Stimulated activated CD4-positive, alpha-beta T cell treated with anti-CD3 and anti-CD28 coated beads, Interleukin-1b, Interleukin-23, amount 100 ng/mL, for 4 hours (primary cell): Measurements from ENCODE around the gene MAP2K5.

Experiments used
- DNase-seq, 2 donors: peaks; one replicate each; pipeline ENCODE4 v3.0.0-alpha.2; 2020; ENCODE audit warnings: low read depth in 2 of 2

MAP2K5 gene

DNA sequence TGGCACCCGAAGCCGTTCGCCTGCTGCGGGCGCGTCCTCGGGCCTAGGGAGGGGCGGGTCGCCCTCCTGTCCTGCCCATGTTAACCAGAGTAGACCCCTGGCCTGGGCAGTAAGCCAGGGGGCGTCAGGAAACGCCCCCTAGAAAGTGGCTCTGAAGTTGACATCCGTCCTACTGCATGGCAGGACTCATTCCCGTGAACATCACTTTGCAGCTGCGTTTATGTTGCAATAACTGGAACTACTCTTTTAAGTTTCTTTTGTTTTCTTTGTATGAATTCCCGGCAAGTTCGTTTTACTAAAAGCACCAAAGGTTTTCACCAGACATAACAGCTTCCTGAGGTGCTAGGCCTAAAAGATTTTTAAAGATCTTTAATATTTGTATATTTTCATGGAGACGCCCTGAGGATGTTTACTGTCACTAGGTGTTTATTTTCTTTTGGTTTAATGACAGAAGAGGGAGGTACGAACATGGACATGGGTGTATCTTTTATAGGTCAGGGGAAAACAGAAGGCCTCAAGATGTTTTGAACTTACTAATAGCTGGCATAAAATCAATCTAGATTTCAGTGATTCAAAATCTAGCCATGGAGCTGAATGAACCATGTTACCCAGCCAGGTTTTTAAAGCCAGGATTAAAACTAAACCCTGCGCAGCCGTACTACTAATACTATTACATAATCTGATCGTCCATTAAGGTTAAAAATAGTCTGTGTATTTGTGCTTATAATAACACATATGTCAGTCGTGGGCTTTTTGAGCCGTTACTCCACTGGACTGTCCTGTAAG lies 20.5 kb upstream of the MAP2K5 start:
- DNase-seq, result no peak

DNA sequence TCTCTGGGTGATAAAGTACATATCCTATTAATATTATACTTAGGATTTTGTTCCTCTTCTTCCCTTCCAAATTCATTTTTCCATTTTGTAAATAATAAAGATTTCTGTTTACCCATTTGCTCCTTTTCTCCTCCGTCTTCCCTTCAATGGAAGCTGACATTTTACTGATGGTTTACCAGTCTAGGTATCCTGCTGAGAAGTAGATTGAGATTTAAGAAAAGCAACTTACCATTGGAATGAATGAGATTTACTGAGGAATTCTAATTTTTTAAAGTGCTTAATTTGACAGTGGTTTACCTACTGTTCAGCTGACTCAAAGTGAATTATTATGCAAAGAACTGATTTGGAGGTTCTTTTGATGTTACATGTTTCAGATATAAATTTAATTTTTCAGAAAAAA lies 19.2 kb upstream of the MAP2K5 start:
- no peak for DNase-seq

- no peak for DNase-seq
Observed at GRCh38 chr15:67524235-67524634, 18.3 kb upstream of the MAP2K5 start.

- DNase-seq, result no peak
Observed at GRCh38 chr15:67528513-67528912, 14.0 kb upstream of the MAP2K5 start.

GRCh38 chr15:67531379-67531914 lies 11.1 kb upstream of the MAP2K5 start:
- no peak for DNase-seq

GRCh38 chr15:67533873-67534272 lies 8.6 kb upstream of the MAP2K5 start:
- DNase-seq, result no peak

DNA sequence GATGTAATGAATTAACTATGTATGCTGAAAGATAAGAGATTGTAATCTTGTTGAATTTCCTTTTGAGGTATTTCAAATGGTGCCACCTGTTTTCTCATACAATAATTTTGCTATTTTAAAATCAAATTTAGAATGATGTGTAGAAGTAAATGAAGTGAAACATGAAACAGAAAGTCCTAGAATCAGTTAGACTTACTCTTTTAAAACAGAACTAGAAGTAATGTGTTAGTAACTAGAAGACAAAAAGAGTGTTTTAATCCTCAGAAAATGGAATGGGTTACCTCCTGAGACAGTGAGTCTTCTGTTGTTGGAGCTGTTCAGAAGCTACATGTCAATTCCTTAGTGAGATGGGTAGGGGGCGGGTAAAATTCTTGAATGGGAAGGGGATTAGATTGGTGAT lies 8.1 kb upstream of the MAP2K5 start:
- DNase-seq, result no peak

- DNase-seq, result no peak
Observed at GRCh38 chr15:67537771-67538170, 4.7 kb upstream of the MAP2K5 start.

- DNase-seq, result no peak
Observed at GRCh38 chr15:67543348-67543718, 830 bp downstream of the MAP2K5 start.

GRCh38 chr15:67544475-67544874 lies 2.0 kb downstream of the MAP2K5 start:
- DNase-seq, result no peak

DNA sequence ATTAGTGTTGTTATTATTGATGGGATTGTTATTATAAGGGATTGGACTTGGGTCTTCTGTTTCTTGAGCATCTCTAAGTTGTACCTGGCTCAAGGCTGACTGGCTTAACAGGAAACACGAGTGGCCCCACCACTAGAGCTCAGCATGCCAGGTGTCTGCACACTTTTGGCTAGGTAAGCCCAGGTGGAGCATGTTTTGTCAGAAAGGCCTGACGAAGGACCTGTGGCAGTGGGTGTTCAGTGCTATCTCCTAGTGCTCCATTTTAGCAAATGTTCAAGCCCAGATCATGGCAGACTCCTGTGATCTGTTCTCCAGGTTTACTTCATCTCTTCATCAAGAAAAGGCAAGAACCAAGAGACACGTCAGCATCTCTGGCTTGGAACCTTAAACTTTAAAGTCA lies 3.4 kb downstream of the MAP2K5 start:
- no peak for DNase-seq

DNA sequence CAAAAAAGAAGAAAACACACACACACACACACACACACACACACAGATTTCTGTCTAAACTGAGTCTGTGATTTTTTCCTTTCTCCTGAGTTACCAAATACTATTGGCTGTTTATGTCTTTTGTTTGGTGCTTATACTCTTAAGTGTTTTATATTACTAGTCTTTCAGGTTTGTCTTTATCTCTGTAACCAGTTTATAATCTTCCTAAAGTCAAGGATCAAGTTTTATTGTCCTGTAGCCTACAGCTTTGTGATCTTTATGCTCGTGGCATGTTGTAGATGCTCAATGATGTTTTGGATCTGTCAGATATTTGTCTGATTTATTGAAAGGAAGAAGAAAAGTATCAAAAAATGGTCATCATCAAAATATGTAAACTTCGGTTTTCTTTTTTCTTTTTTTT lies 4.6 kb downstream of the MAP2K5 start:
- no peak for DNase-seq

DNA sequence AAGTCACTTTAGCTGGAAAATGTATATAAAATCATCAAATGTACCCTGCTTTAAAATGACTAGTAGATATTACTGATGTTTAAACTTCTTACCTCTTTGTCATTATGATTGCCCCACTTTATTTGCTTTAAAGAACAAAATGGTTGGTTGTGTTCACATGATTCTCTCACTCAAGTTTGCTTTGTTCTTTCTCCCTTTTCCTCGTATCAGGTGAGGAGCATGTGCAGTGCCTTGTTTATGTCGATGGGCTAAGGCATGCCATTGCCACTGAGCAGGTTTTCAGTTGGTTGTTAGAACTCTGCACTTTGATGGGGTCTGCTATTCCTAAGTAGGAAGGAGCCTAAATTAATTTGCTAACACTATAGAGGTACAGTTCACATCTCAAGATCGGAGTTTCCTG lies 5.3 kb downstream of the MAP2K5 start:
- DNase-seq, result no peak

GRCh38 chr15:67548236-67548852 lies 5.8 kb downstream of the MAP2K5 start:
- no peak for DNase-seq

GRCh38 chr15:67548862-67549651 lies 6.6 kb downstream of the MAP2K5 start:
- DNase-seq, result no peak

GRCh38 chr15:67549736-67550135 lies 7.2 kb downstream of the MAP2K5 start:
- DNase-seq, result no peak

DNA sequence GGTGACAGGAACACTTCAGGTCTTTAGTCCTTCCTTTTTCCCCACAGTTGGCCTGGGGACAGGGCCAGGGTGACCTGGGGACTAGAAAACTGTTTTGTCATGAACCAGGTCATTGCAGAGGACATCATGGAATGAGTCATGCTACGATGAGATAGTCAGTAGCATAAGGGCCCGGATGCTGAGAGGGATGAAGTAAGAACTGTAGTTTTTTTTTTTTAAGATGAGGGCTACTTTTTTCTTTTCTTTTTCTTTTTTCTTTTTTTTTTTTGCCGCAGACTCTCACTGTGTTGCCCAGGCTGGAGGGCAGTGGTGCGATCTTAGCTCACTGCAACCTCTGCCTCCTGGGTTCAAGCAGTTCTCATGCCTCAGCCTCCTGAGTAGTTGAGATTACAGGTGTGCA lies 8.0 kb downstream of the MAP2K5 start:
- no peak for DNase-seq

DNA sequence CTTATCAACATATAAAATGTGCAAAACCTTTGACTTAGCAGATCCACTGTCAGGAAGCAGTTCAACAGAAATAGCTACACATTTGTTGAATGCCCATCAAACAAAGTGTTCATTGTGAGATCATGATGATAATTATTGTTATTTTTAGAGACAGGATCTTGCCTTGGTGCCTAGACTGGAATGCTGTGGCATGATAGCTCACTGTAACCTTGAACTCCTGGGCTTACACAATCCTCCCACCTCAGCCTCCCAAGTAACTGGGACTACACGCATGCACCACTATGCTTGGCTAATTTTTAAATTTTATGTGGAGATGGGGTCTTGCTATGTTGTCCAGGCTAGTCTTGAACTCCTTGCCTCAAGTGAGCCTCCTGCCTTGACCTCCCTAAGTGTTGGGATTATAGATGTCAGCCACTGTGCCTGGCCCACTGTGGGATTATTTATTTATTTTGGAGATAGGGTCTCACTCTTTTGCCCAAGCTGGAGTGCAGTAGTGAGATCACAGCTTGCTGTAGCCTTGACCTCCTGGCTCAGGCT lies 8.8 kb downstream of the MAP2K5 start:
- DNase-seq, result no peak

GRCh38 chr15:67554580-67554979 lies 12.1 kb downstream of the MAP2K5 start:
- DNase-seq, result no peak

DNA sequence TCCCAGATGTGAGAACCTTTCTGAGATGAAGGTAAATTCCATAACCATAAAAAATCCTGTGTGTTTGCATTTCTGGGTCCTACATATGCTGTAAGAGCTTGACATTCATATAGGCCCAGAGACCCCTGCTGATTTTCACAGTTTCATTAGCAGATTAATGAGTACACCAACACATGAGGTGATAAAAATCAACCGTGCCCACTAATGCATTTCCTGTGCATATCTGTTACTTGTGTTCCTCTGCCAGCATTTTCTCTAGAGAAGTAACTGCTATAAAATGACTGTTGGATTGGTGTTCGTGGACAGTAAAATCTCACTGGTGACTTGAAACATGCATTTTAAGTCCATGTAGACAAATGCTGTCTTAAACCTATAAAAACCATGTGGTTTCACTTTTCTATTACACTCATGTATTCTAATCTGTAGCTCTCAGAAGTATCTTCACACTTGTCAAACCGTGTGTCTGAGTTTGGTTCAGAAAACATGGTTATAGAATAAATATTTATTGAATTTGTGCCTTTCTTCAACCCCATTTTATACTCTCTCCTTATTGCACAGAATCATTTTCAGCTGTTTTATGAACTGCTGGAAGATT lies 14.6 kb downstream of the MAP2K5 start:
- DNase-seq, result no peak

DNA sequence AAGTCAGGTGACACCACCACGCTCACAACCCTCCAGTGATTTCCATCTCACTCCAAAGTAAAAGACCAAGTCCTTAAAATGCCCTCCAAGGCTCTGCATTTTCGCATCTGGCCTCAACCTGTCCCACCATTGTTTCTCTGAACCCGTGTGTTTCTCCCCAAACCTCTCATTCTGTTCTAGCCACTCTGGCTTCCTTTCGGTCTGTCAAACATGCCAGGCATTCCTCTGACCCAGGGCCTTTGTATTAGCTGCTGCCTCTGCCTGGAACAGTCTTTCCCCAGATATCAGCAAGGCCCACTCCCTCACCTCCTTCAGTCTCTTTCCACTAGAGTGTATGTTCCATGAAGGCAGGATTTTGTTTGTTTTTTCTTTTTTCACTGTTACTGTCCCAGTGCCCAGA lies 16.0 kb downstream of the MAP2K5 start:
- no peak for DNase-seq

GRCh38 chr15:67559158-67559557 lies 16.7 kb downstream of the MAP2K5 start:
- no peak for DNase-seq
